GM19452 (cell line): Measurements from ENCODE around the gene RHOA.
"Not testable (repeated sequence)": the region's sequence is repeated elsewhere in the genome, so short reads cannot be mapped to it uniquely, and the experiment has no call there.

Source experiments
- ATAC-seq: cut with Tn5 transposase; IDR thresholded peaks from one replicate; pipeline ENCODE4 v1.9.1; 2021; ENCODE audit not compliant: unreplicated experiment

Gene RHOA

GRCh38 chr3:49333091-49333490 lies 78.7 kb downstream of the RHOA start:
- no peak for ATAC-seq

GRCh38 chr3:49329186-49329585 lies 82.6 kb downstream of the RHOA start:
- ATAC-seq: no peak

- not testable (repeated sequence) for ATAC-seq
Observed at GRCh38 chr3:49328350-49328749, 83.4 kb downstream of the RHOA start.

- ATAC-seq: no peak
Observed at GRCh38 chr3:49327485-49327884, 84.3 kb downstream of the RHOA start.

- no peak for ATAC-seq
Observed at GRCh38 chr3:49324768-49325167, 87.0 kb downstream of the RHOA start.

- no peak for ATAC-seq
Observed at GRCh38 chr3:49316696-49317457, 94.9 kb downstream of the RHOA start.

GRCh38 chr3:49313896-49314688 lies 97.7 kb downstream of the RHOA start:
- no peak for ATAC-seq

- no peak for ATAC-seq
Observed at GRCh38 chr3:49311283-49311682, 100.5 kb downstream of the RHOA start.

- ATAC-seq: no peak
Observed at GRCh38 chr3:49310677-49311076, 101.1 kb downstream of the RHOA start.
